ENCODE data around the gene UBE2N.

The UBE2N gene

DNA sequence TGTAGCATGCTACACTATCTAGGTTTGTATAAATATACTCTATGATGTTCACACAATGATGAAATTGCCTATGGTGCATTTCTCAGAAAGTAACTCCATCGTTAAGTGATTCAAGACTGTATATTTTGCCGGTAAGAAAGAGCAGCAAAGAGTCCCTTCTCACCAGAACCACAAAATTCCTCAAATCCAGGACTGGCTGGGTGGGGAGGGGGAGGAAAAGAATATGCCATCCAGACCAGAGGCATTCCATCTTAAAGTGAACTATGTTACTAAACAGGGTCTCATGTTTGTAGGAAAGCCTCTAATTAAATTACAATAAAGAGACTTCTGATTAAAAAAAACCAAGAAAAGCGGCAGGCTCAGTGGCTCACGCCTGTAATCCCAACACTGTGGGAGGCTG is 11.5 kb downstream of the UBE2N start (continued):
- no peak for TF ChIP-seq YY1 (tag by site-specific recombination; IDR thresholded peaks at IDR 0.05)
- TF ChIP-seq ZNF473 (tag by site-specific recombination; IDR thresholded peaks at IDR 0.05), result no peak
- no peak for TF ChIP-seq ZSCAN30 (tag by site-specific recombination; IDR thresholded peaks at IDR 0.05)
- TF ChIP-seq ZBTB21 (tag by site-specific recombination; IDR thresholded peaks at IDR 0.05), result no peak
- TF ChIP-seq, protein P1, sequence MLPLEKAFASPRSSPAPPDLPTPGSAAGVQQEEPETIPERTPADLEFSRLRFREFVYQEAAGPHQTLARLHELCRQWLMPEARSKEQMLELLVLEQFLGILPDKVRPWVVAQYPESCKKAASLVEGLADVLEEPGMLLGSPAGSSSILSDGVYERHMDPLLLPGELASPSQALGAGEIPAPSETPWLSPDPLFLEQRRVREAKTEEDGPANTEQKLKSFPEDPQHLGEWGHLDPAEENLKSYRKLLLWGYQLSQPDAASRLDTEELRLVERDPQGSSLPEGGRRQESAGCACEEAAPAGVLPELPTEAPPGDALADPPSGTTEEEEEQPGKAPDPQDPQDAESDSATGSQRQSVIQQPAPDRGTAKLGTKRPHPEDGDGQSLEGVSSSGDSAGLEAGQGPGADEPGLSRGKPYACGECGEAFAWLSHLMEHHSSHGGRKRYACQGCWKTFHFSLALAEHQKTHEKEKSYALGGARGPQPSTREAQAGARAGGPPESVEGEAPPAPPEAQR (tag by site-specific recombination; IDR thresholded peaks at IDR 0.05), result no peak
- no peak for TF ChIP-seq ZNF121 (tag by site-specific recombination; IDR thresholded peaks at IDR 0.05)

DNA sequence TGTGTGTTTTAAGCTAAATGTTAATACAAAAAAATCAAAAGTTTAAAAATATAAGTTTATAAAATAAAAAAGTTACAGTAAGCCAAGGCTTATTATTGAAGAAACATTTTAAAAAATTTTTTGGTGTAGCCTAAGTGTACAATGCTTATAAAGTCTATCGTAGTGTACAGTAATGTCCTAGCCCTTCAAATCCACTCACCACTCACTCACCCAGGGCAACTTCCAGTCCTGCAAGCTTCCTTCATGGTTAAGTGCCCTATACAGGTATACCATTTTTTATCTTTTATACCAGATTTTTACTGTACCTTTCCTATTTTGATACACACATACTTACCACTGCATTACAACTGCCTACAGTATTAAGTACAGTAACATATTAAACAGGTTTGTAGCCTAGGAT is 11.9 kb downstream of the UBE2N start:
- no peaks in the 10 kb centered on the region for H3K9me3 ChIP-seq (ENCODE audit: control insufficient read depth, insufficient read depth, low read depth, low read length)
- no peak overlapping the region for H3K4me3 ChIP-seq (ENCODE audit: low read depth, low read length)
- no peaks in the 10 kb centered on the region for H3K36me3 ChIP-seq (ENCODE audit: control insufficient read depth in 2 of 2, insufficient read depth in 1 of 2, low read length in 2 of 2)
- ChIA-PET POLR2A (interaction anchor here (0.7 to 0.8 kb wide), 2 partner anchors 12 to 36 kb away, joined by 4 to 5 read pairs; partner anchors contain the start of gene UBE2N), CTCF (interaction anchor here (0.6 to 4.1 kb wide), 4 partner anchors 11 to 333 kb away, joined by 3 to 41 read pairs (median 4); no protein-coding TSS in a partner anchor)
- H3K4me1 ChIP-seq (ENCODE audit: control insufficient read depth, insufficient read depth, low read length), result peaks cover 19% of the 10 kb centered on the region
- H3K27ac ChIP-seq (ENCODE audit: extremely low read depth, low read depth, low read length), result no peak overlapping the region
- TF ChIP-seq, protein P2, sequence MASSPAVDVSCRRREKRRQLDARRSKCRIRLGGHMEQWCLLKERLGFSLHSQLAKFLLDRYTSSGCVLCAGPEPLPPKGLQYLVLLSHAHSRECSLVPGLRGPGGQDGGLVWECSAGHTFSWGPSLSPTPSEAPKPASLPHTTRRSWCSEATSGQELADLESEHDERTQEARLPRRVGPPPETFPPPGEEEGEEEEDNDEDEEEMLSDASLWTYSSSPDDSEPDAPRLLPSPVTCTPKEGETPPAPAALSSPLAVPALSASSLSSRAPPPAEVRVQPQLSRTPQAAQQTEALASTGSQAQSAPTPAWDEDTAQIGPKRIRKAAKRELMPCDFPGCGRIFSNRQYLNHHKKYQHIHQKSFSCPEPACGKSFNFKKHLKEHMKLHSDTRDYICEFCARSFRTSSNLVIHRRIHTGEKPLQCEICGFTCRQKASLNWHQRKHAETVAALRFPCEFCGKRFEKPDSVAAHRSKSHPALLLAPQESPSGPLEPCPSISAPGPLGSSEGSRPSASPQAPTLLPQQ (tag by site-specific recombination; IDR thresholded peaks at IDR 0.05), result no peak
- TF ChIP-seq, protein P3, sequence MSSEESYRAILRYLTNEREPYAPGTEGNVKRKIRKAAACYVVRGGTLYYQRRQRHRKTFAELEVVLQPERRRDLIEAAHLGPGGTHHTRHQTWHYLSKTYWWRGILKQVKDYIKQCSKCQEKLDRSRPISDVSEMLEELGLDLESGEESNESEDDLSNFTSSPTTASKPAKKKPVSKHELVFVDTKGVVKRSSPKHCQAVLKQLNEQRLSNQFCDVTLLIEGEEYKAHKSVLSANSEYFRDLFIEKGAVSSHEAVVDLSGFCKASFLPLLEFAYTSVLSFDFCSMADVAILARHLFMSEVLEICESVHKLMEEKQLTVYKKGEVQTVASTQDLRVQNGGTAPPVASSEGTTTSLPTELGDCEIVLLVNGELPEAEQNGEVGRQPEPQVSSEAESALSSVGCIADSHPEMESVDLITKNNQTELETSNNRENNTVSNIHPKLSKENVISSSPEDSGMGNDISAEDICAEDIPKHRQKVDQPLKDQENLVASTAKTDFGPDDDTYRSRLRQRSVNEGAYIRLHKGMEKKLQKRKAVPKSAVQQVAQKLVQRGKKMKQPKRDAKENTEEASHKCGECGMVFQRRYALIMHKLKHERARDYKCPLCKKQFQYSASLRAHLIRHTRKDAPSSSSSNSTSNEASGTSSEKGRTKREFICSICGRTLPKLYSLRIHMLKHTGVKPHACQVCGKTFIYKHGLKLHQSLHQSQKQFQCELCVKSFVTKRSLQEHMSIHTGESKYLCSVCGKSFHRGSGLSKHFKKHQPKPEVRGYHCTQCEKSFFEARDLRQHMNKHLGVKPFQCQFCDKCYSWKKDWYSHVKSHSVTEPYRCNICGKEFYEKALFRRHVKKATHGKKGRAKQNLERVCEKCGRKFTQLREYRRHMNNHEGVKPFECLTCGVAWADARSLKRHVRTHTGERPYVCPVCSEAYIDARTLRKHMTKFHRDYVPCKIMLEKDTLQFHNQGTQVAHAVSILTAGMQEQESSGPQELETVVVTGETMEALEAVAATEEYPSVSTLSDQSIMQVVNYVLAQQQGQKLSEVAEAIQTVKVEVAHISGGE (tag by site-specific recombination; conservative IDR thresholded peaks at IDR 0.05; ENCODE audit: low read depth), result no peak
- TF ChIP-seq ZNF792 (tag by site-specific recombination; IDR thresholded peaks at IDR 0.05) (no peak), ZNF121 (tag by site-specific recombination; IDR thresholded peaks at IDR 0.05) (no peak), ZNF791 (tag by site-specific recombination; IDR thresholded peaks at IDR 0.05) (no peak), ZSCAN23 (tag by site-specific recombination; IDR thresholded peaks at IDR 0.05) (no peak), ZNF274 (IDR thresholded peaks at IDR 0.05; ENCODE audit: low read length) (no peak), ZNF274 (tag by site-specific recombination; IDR thresholded peaks at IDR 0.05; ENCODE audit: borderline replicate concordance) (no peak), MYNN (tag by site-specific recombination; IDR thresholded peaks at IDR 0.05; ENCODE audit: borderline replicate concordance) (no peak), ZNF174 (tag by site-specific recombination; IDR thresholded peaks at IDR 0.05) (no peak), IKZF3 (tag by site-specific recombination; IDR thresholded peaks at IDR 0.05) (no peak), FEZF1 (tag by site-specific recombination; IDR thresholded peaks at IDR 0.05) (no peak), ZNF670 (tag by site-specific recombination; IDR thresholded peaks at IDR 0.05; ENCODE audit: low read depth) (no peak), ZNF837 (tag by site-specific recombination; IDR thresholded peaks at IDR 0.05) (no peak)
- TF ChIP-seq, protein P4, sequence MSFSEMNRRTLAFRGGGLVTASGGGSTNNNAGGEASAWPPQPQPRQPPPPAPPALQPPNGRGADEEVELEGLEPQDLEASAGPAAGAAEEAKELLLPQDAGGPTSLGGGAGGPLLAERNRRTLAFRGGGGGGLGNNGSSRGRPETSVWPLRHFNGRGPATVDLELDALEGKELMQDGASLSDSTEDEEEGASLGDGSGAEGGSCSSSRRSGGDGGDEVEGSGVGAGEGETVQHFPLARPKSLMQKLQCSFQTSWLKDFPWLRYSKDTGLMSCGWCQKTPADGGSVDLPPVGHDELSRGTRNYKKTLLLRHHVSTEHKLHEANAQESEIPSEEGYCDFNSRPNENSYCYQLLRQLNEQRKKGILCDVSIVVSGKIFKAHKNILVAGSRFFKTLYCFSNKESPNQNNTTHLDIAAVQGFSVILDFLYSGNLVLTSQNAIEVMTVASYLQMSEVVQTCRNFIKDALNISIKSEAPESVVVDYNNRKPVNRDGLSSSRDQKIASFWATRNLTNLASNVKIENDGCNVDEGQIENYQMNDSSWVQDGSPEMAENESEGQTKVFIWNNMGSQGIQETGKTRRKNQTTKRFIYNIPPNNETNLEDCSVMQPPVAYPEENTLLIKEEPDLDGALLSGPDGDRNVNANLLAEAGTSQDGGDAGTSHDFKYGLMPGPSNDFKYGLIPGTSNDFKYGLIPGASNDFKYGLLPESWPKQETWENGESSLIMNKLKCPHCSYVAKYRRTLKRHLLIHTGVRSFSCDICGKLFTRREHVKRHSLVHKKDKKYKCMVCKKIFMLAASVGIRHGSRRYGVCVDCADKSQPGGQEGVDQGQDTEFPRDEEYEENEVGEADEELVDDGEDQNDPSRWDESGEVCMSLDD (tag by site-specific recombination; IDR thresholded peaks at IDR 0.05), result no peak
- TF ChIP-seq, protein P5, sequence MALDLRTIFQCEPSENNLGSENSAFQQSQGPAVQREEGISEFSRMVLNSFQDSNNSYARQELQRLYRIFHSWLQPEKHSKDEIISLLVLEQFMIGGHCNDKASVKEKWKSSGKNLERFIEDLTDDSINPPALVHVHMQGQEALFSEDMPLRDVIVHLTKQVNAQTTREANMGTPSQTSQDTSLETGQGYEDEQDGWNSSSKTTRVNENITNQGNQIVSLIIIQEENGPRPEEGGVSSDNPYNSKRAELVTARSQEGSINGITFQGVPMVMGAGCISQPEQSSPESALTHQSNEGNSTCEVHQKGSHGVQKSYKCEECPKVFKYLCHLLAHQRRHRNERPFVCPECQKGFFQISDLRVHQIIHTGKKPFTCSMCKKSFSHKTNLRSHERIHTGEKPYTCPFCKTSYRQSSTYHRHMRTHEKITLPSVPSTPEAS (tag by site-specific recombination; IDR thresholded peaks at IDR 0.05), result no peak
- TF ChIP-seq, protein P6, sequence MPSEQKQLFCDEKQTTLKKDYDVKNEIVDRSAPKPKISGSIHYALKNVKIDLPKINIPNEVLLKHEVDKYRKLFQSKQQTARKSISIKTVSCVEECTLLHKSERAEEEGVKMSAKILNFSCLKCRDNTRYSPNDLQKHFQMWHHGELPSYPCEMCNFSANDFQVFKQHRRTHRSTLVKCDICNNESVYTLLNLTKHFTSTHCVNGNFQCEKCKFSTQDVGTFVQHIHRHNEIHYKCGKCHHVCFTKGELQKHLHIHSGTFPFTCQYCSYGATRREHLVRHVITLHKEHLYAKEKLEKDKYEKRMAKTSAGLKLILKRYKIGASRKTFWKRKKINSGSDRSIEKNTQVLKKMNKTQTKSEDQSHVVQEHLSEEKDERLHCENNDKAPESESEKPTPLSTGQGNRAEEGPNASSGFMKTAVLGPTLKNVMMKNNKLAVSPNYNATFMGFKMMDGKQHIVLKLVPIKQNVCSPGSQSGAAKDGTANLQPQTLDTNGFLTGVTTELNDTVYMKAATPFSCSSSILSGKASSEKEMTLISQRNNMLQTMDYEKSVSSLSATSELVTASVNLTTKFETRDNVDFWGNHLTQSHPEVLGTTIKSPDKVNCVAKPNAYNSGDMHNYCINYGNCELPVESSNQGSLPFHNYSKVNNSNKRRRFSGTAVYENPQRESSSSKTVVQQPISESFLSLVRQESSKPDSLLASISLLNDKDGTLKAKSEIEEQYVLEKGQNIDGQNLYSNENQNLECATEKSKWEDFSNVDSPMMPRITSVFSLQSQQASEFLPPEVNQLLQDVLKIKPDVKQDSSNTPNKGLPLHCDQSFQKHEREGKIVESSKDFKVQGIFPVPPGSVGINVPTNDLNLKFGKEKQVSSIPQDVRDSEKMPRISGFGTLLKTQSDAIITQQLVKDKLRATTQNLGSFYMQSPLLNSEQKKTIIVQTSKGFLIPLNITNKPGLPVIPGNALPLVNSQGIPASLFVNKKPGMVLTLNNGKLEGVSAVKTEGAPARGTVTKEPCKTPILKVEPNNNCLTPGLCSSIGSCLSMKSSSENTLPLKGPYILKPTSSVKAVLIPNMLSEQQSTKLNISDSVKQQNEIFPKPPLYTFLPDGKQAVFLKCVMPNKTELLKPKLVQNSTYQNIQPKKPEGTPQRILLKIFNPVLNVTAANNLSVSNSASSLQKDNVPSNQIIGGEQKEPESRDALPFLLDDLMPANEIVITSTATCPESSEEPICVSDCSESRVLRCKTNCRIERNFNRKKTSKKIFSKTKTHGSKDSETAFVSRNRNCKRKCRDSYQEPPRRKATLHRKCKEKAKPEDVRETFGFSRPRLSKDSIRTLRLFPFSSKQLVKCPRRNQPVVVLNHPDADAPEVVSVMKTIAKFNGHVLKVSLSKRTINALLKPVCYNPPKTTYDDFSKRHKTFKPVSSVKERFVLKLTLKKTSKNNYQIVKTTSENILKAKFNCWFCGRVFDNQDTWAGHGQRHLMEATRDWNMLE (tag by site-specific recombination; conservative IDR thresholded peaks at IDR 0.05; ENCODE audit: low read depth), result no peak

Measured in HEK293 (cell line).